H1 (cell line): ENCODE results near the gene CAPS. TPM values are rescaled to one million over a fixed set of nuclear protein-coding genes. Genes with fewer than 3 reads are reported as not detected.
A peak's percentile ranks its signal among the peaks of the same experiment; 100 is the strongest.

Experiments
- CTCF ChIA-PET: fragments of 300-600 bp; sonication (Branson Sonifier 250); formaldehyde crosslinking; loops from one replicate; lab custom pipeline; 2021; ENCODE audit not compliant: partially characterized antibody; lab: Charles Lee
- POLR2A ChIA-PET: fragments of 300-600 bp; sonication (Branson Sonifier 250); formaldehyde crosslinking; loops from one replicate; lab custom pipeline; 2021; ENCODE audit warnings: inconsistent platforms; ENCODE audit not compliant: partially characterized antibody; lab: Charles Lee
- DNase-seq, 2 experiments: peaks; one replicate each; pipeline versions ENCODE4 v3.0.0 to v3.0.0-alpha.2; 2010 to 2022; ENCODE audit warnings: low spot score in 2 of 2, low read depth in 1 of 2, mixed read lengths in 1 of 2
- FAIRE-seq: peaks from 2 replicates; lab custom pipeline; 2011; peaks lifted over from hg19 to GRCh38; lab: Jason Lieb, UNC
- H2AFZ ChIP-seq: 2 replicates; pipeline ENCODE4 v1.8.1; 2012; ENCODE audit warnings: low read length, inconsistent platforms
- H2AK5ac ChIP-seq: 2 replicates; pipeline ENCODE4 v1.6.1; 2013; ENCODE audit warnings: low read depth, low read length
- H2BK120ac ChIP-seq: replicated peaks from 2 replicates; pipeline ENCODE3; 2013; ENCODE audit warnings: low read depth, low read length, inconsistent platforms
- H2BK12ac ChIP-seq: 2 replicates; pipeline ENCODE4 v1.6.1; 2013; ENCODE audit warnings: low read depth, low read length
- H2BK15ac ChIP-seq: 2 replicates; pipeline ENCODE4 v1.6.1; 2013; ENCODE audit warnings: low read length
- H2BK20ac ChIP-seq: 2 replicates; pipeline ENCODE4 v1.6.1; 2013; ENCODE audit warnings: low read length
- H2BK5ac ChIP-seq: 2 replicates; pipeline ENCODE4 v1.6.1; 2013; ENCODE audit warnings: low read depth, low read length
- H3K14ac ChIP-seq: 2 replicates; pipeline ENCODE4 v1.6.1; 2013; ENCODE audit warnings: inconsistent platforms; ENCODE audit not compliant: insufficient read length
- H3K18ac ChIP-seq: 2 replicates; pipeline ENCODE4 v1.6.1; 2013; ENCODE audit warnings: low read length; ENCODE audit errors: extremely low read depth
- H3K23ac ChIP-seq: 2 replicates; pipeline ENCODE4 v1.6.1; 2013; ENCODE audit warnings: inconsistent platforms; ENCODE audit not compliant: insufficient read length
- H3K23me2 ChIP-seq: 2 replicates; pipeline ENCODE4 v1.6.1; 2013; ENCODE audit warnings: low read depth, low read length
- H3K27ac ChIP-seq: 2 replicates; pipeline ENCODE4 v1.6.1; 2011; ENCODE audit warnings: low read depth, low read length, inconsistent platforms
- H3K27me3 ChIP-seq, 4 experiments: replicated peaks in 1 of 4; 1 replicate in 1 of 4; 2 replicates in 3 of 4; pipeline versions ENCODE4 v1.6.1 to v1.8.1; 2011 to 2013; ENCODE audit warnings: low read length in 3 of 4, mild to moderate bottlenecking in 3 of 4, inconsistent platforms in 2 of 4, mixed read lengths in 2 of 4, moderate library complexity in 1 of 4; ENCODE audit not compliant: control insufficient read depth in 3 of 4, insufficient read depth in 3 of 4; ENCODE audit errors: extremely low read depth in 1 of 4
- H3K36me3 ChIP-seq, 4 experiments: 2 replicates each; pipeline versions ENCODE4 v1.6.1 to v1.8.1; 2011 to 2013; ENCODE audit warnings: mild to moderate bottlenecking in 4 of 4, low read length in 3 of 4, moderate library complexity in 2 of 4, control low read depth in 1 of 4, inconsistent platforms in 1 of 4; ENCODE audit not compliant: insufficient read depth in 4 of 4, control insufficient read depth in 2 of 4
- H3K4ac ChIP-seq: replicated peaks from 2 replicates; pipeline ENCODE3; 2013; ENCODE audit warnings: low read length, low read depth, mixed read lengths, inconsistent platforms; ENCODE audit not compliant: insufficient read length
- H3K4me1 ChIP-seq, 4 experiments: replicated peaks in 1 of 4; 1 replicate in 1 of 4; 2 replicates in 3 of 4; pipeline versions ENCODE4 v1.6.1 to v1.8.1; 2011 to 2013; ENCODE audit warnings: low read length in 3 of 4, inconsistent platforms in 2 of 4, mixed read lengths in 1 of 4; ENCODE audit not compliant: insufficient read depth in 4 of 4, control insufficient read depth in 3 of 4
- H3K4me2 ChIP-seq, 2 experiments: 2 replicates each; pipeline versions ENCODE4 v1.6.1 to v1.8.1; 2011 to 2013; ENCODE audit warnings: low read depth in 2 of 2, low read length in 2 of 2, control low read depth in 1 of 2, inconsistent platforms in 1 of 2, mild to moderate bottlenecking in 1 of 2; ENCODE audit not compliant: insufficient read depth in 1 of 2
- H3K4me3 ChIP-seq, 4 experiments: fragments of 200-600, 300-600 bp in 1 of 4; sonication (generic), shearing (Covaris generic), sonication (Bioruptor Twin) in 1 of 4; 2 replicates each; pipeline versions ENCODE4 v1.5.1 to v1.8.1; 2011 to 2016; ENCODE audit warnings: low read length in 4 of 4, low read depth in 3 of 4, control low read depth in 2 of 4, inconsistent platforms in 2 of 4, mild to moderate bottlenecking in 2 of 4, mixed read lengths in 1 of 4, moderate library complexity in 1 of 4; ENCODE audit not compliant: insufficient read depth in 2 of 4; ENCODE audit errors: extremely low read depth in 1 of 4
- H3K56ac ChIP-seq: replicated peaks from 2 replicates; pipeline ENCODE3; 2013; ENCODE audit warnings: low read depth, mild to moderate bottlenecking, mixed read lengths, low read length, inconsistent platforms; ENCODE audit not compliant: insufficient read length
- H3K79me1 ChIP-seq: 2 replicates; pipeline ENCODE4 v1.6.1; 2013; ENCODE audit warnings: low read depth, low read length, control low read depth
- H3K79me2 ChIP-seq, 2 experiments: 2 replicates each; pipeline versions ENCODE4 v1.6.1 to v1.8.1; 2012 to 2013; ENCODE audit warnings: low read length in 2 of 2, mild to moderate bottlenecking in 2 of 2, inconsistent platforms in 1 of 2; ENCODE audit not compliant: insufficient read depth in 2 of 2, control insufficient read depth in 1 of 2
- H3K9ac ChIP-seq, 4 experiments: replicated peaks in 1 of 4; 1 replicate in 1 of 4; 2 replicates in 3 of 4; pipeline versions ENCODE4 v1.6.1 to v1.8.1; 2011 to 2013; ENCODE audit warnings: low read depth in 3 of 4, low read length in 3 of 4, control low read depth in 2 of 4, mild to moderate bottlenecking in 2 of 4, moderate library complexity in 2 of 4, inconsistent platforms in 1 of 4; ENCODE audit errors: extremely low read depth in 1 of 4
- H3K9me3 ChIP-seq, 2 experiments: 2 replicates each; pipeline versions ENCODE4 v1.6.1 to v1.8.1; 2012 to 2013; ENCODE audit warnings: mild to moderate bottlenecking in 2 of 2, moderate library complexity in 2 of 2, control low read depth in 1 of 2, inconsistent platforms in 1 of 2, low read depth in 1 of 2, low read length in 1 of 2, mixed read lengths in 1 of 2; ENCODE audit not compliant: insufficient read depth in 2 of 2
- H4K20me1 ChIP-seq, 2 experiments: replicated peaks in 1 of 2; 2 replicates each; pipeline versions ENCODE3 to v1.8.1; 2011 to 2013; ENCODE audit warnings: inconsistent platforms in 2 of 2, low read length in 2 of 2, mild to moderate bottlenecking in 1 of 2; ENCODE audit not compliant: insufficient read depth in 2 of 2, control insufficient read depth in 1 of 2
- H4K5ac ChIP-seq: 2 replicates; pipeline ENCODE4 v1.6.1; 2013; ENCODE audit warnings: low read length, low read depth, mixed read lengths, inconsistent platforms; ENCODE audit not compliant: insufficient read length
- H4K8ac ChIP-seq: 2 replicates; pipeline ENCODE4 v1.8.0; 2013; ENCODE audit warnings: mild to moderate bottlenecking, moderate library complexity, low read length, inconsistent platforms; ENCODE audit not compliant: insufficient read depth; ENCODE audit errors: extremely low read depth
- H4K91ac ChIP-seq: replicated peaks from 2 replicates; pipeline ENCODE3; 2013; ENCODE audit warnings: low read length, mixed read lengths, inconsistent platforms; ENCODE audit not compliant: insufficient read length
- BCL11A ChIP-seq, 2 experiments: IDR thresholded peaks; one replicate each; pipeline ENCODE4 v1.6.1; 2011; ENCODE audit warnings: low read depth in 2 of 2, low read length in 2 of 2, mild to moderate bottlenecking in 2 of 2
- CTBP2 ChIP-seq: IDR thresholded peaks from 2 replicates; pipeline ENCODE4 v1.7.0; 2011; ENCODE audit warnings: borderline replicate concordance, mild to moderate bottlenecking, moderate library complexity, mixed read lengths, low read length; ENCODE audit not compliant: insufficient read depth, insufficient read length
- POLR2A ChIP-seq, 2 experiments: IDR thresholded peaks; 1 replicate in 1 of 2; 2 replicates in 1 of 2; pipeline ENCODE4 v1.6.1; 2011; ENCODE audit warnings: low read depth in 2 of 2, low read length in 2 of 2, mild to moderate bottlenecking in 2 of 2; ENCODE audit errors: control extremely low read depth in 1 of 2
- POLR2AphosphoS5 ChIP-seq: IDR thresholded peaks from 2 replicates; pipeline ENCODE4 v1.6.1; 2011; ENCODE audit warnings: low read depth, low read length
- RAD21 ChIP-seq, 2 experiments: IDR thresholded peaks in 1 of 2; conservative IDR thresholded peaks in 1 of 2; 2 replicates each; pipeline ENCODE4 v1.6.1; 2011; ENCODE audit warnings: low read depth in 2 of 2, low read length in 2 of 2, improper control_type of control experiment in 1 of 2, inconsistent platforms in 1 of 2, mild to moderate bottlenecking in 1 of 2, moderate library complexity in 1 of 2
- TEAD4 ChIP-seq: IDR thresholded peaks from 2 replicates; pipeline ENCODE4 v1.6.1; 2012; ENCODE audit warnings: low read depth, low read length, inconsistent platforms, mixed read lengths
- WGBS, 2 experiments: shearing (Covaris generic) in 1 of 2; methylation state at CpG; one replicate each; pipeline versions ENCODE4 v1.1.6 to v1.1.7; 2013 to 2015; ENCODE audit warnings: low lambda C conversion rate in 2 of 2, mixed read lengths in 2 of 2, inconsistent platforms in 1 of 2, low coverage in 1 of 2, missing lambda C conversion rate in 1 of 2; ENCODE audit not compliant: insufficient replicate concordance in 2 of 2, insufficient coverage in 1 of 2, insufficient read length in 1 of 2; ENCODE audit errors: extremely low coverage in 1 of 2, missing lambda C conversion rate in 1 of 2; 5-methylcytosine and 5-hydroxymethylcytosine counted together
- polyA plus RNA-seq, 7 experiments: library from polyadenylated mRNA; depleted of rRNA in 3 of 7; stranded (reverse) in 5 of 7; unstranded in 2 of 7; fragments of >200 nt in 5 of 7; fragments of 200-250 nt in 2 of 7; gene quantifications; 1 replicate in 5 of 7; 2 replicates in 1 of 7; 4 replicates in 1 of 7; pipeline versions ENCODE4 v1.2.1 to v1.2.3, GENCODE V29; 2011 to 2013; ENCODE audit warnings: missing spikeins in 2 of 7, mixed read lengths in 2 of 7
- total RNA-seq: library from RNA; stranded (reverse); fragmentation: NEBNext Ultra II Directional; extraction: Animal tissue kit (Norgen Biotek cat#: 25700); gene quantifications from 2 replicates; pipeline ENCODE4 v1.2.1, GENCODE V29; 2021
- TF ChIP-seq, protein P1 (sequence below), 3 experiments: IDR thresholded peaks; 1 replicate in 2 of 3; 2 replicates in 1 of 3; pipeline versions ENCODE4 v1.5.1 to v1.6.1; 2011; ENCODE audit warnings: low read length in 3 of 3, mild to moderate bottlenecking in 3 of 3, inconsistent platforms in 2 of 3, low read depth in 1 of 3, moderate library complexity in 1 of 3; ENCODE audit not compliant: insufficient read depth in 1 of 3; ENCODE audit errors: control extremely low read depth in 1 of 3

CAPS gene
- total and polyA plus RNA-seq, 2 of the 8 experiments (the other 6 are each of a cell fraction or from before 2014, with no cell fraction given): 2.1 to 2.4 TPM

DNA sequence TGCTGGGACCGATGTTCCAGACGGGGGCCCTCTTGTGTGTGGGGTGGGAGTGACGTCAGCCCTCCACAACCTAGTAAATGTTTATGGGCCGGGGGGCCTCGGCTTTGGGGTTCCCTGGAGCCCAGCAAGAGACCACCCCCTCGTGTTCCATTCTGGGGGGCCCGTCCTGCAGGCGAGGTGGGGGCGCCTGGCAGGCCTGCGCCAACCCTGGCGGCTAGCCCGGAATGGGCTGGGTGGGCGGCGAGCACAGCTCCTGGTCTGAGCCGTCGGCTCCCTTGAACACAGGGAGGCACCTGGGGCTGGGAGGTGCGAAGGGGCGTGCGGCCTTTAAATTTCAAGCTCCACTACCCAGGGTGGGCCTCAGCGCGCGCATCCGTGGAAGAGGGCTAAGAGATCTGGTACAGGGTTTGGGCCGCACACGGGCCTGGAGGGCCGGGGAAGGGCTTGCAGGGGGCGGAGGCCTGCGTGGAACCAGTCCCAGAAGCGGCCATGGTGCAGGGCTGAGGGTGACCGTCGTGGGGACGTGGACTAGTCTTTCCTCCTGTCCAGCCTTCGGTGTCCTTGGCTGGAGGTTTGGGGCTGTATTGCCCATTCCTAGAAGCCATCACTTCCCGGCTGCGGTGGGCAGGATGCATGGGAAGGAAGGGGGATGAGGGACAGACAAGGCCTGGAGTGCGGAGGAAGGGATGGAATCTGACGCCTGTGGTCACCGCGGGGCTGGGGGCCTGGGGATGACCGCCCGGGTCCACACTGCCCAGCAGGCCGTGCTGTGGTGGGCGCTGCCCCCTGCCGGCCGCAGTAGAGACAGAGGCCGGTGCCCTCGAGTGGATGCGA is 21.9 kb upstream of the CAPS start:
- no peak overlapping the region for H3K4me3 ChIP-seq
- no peaks in the 10 kb centered on the region for H3K23me2 ChIP-seq
- no peak overlapping the region for H2BK20ac ChIP-seq
- no peak overlapping the region for H2BK15ac ChIP-seq
- ChIA-PET POLR2A (interaction anchor here (1.0 to 5.3 kb wide), 9 partner anchors 9 to 201 kb away, joined by 3 to 49 read pairs (median 6); partner anchors contain the start of genes NDUFA11, NRTN and VMAC), CTCF (interaction anchor here (0.5 to 3.5 kb wide), 15 partner anchors 9 to 593 kb away, joined by 3 to 31 read pairs (median 6); partner anchors contain the start of genes FUT6, NDUFA11 and NRTN)
- H3K79me2 ChIP-seq: no peaks in the 10 kb centered on the region
- no peak overlapping the region for H2BK120ac ChIP-seq
- peaks cover 0 to 11% (median 4%) of the 10 kb centered on the region in 4 experiments; a peak in 5 of 7 replicates for H3K4me1 ChIP-seq
- no peak overlapping the region for H4K5ac ChIP-seq
- peaks cover 2 to 11% of the 10 kb centered on the region in 2 experiments for H4K20me1 ChIP-seq
- no peak overlapping the region for H3K14ac ChIP-seq
- no peak overlapping the region for H2BK12ac ChIP-seq
- no peak overlapping the region for H3K4ac ChIP-seq
- H2AFZ ChIP-seq: no peak overlapping the region
- H3K23ac ChIP-seq: no peak overlapping the region
- no peak overlapping the region for H2AK5ac ChIP-seq
- H4K91ac ChIP-seq: no peak overlapping the region
- peak in 1 of 2 experiments; percentile 70 for DNase-seq
- H4K8ac ChIP-seq: peak overlapping the region; percentile 78
- H3K9ac ChIP-seq: no peak overlapping the region
- peak overlapping the region in 1 of 2 experiments; percentile 44; a peak in 2 of 4 replicates for H3K4me2 ChIP-seq
- WGBS, 2 experiments: 53% methylated on average over 44 of the region's 48 CpGs; no CpG with 5 or more reads in 1 of the 2 experiments
- H3K79me1 ChIP-seq: 0 out of 2 replicates have a peak, but pooled peaks cover 2% of the 10 kb centered on the region
- no peak overlapping the region for H3K18ac ChIP-seq
- H3K36me3 ChIP-seq: peaks cover 0 to 16% (median 8%) of the 10 kb centered on the region in 4 experiments; a peak in 5 of 8 replicates
- H3K27me3 ChIP-seq: peaks cover 0 to 1% (median 0%) of the 10 kb centered on the region in 4 experiments; a peak in 3 of 7 replicates
- H3K56ac ChIP-seq: no peak overlapping the region
- no peak overlapping the region for H3K27ac ChIP-seq
- FAIRE-seq: no peak
- no peaks in the 10 kb centered on the region for H3K9me3 ChIP-seq
- H2BK5ac ChIP-seq: no peak overlapping the region
- peak in 1 of 2 experiments; percentile 56; a peak in 1 of 3 replicates for TF ChIP-seq POLR2A (IDR thresholded peaks at IDR 0.05; ENCODE audit: control extremely low read depth in 1 of 2, low read depth in 2 of 2, low read length in 2 of 2)
- TF ChIP-seq TEAD4: 0 out of 2 replicates have a peak, but pooled peaks have one; percentile 7
- TF ChIP-seq CTBP2: no peak
- TF ChIP-seq, protein P1, sequence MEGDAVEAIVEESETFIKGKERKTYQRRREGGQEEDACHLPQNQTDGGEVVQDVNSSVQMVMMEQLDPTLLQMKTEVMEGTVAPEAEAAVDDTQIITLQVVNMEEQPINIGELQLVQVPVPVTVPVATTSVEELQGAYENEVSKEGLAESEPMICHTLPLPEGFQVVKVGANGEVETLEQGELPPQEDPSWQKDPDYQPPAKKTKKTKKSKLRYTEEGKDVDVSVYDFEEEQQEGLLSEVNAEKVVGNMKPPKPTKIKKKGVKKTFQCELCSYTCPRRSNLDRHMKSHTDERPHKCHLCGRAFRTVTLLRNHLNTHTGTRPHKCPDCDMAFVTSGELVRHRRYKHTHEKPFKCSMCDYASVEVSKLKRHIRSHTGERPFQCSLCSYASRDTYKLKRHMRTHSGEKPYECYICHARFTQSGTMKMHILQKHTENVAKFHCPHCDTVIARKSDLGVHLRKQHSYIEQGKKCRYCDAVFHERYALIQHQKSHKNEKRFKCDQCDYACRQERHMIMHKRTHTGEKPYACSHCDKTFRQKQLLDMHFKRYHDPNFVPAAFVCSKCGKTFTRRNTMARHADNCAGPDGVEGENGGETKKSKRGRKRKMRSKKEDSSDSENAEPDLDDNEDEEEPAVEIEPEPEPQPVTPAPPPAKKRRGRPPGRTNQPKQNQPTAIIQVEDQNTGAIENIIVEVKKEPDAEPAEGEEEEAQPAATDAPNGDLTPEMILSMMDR (IDR thresholded peaks at IDR 0.05; ENCODE audit: control extremely low read depth in 1 of 3, insufficient read depth in 1 of 3, low read depth in 1 of 3, low read length in 3 of 3): peak; percentile 72 to 80 (median 75)
- TF ChIP-seq RAD21 (IDR thresholded peaks at IDR 0.05 in 1 of 2, conservative IDR thresholded peaks at IDR 0.05 in 1 of 2; ENCODE audit: low read depth in 2 of 2, low read length in 2 of 2): peak; percentile 78 to 79
- TF ChIP-seq POLR2AphosphoS5: peak; percentile 40; the same call in 1 of the 2 replicates
- TF ChIP-seq BCL11A (IDR thresholded peaks at IDR 0.05; ENCODE audit: low read depth in 2 of 2, low read length in 2 of 2): no peak
